GM21526 (cell line): ENCODE data around the gene AKAP6.

Experiments used
- ATAC-seq: cut with Tn5 transposase; IDR thresholded peaks from one replicate; pipeline ENCODE4 v1.9.1; 2021; ENCODE audit warnings: moderate library complexity; ENCODE audit not compliant: unreplicated experiment, low FRiP score

AKAP6 gene

GRCh38 chr14:32473464-32473855 is 144.4 kb downstream of the AKAP6 start:
- no peak for ATAC-seq

GRCh38 chr14:32474478-32475195 is 145.5 kb downstream of the AKAP6 start:
- no peak for ATAC-seq

GRCh38 chr14:32476532-32476931 is 147.4 kb downstream of the AKAP6 start:
- no peak for ATAC-seq

DNA sequence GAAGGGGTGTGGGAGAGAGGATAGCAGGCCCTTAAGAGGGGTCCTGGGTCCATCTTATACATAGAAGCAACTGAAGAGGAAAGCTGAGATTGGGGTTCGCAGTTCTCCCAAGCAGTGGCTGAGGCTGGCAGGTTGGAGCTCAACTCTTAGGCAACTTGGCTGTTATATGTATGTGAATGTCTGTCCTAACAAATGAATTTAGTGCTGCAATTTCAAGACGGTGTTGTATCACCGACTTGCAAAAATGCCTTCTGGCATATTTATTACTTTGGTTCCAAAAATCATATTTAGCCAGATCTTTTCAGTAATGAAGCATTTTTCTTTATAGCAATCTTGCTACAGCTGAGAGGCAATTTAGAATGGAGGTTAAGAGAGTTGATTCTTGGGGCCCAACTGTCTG is 148.3 kb downstream of the AKAP6 start:
- no peak for ATAC-seq

DNA sequence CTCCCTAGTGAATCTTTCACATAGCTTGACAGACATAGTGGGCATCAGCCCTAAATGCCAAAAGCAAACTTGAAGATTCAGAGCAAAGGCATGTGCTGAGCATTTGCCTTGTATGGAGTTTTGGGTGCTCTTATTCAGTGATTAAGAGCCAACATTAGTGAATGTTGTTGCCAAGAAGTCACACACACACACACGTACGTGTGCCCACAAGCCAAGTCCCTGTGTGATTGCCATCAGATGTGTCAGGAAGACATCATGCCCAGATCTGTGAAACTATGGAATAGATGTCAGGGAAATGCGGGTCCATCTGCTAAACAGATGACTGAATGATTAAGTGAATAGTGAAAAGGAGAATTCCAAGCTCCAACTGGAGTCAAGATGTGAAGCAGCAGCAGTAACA is 149.0 kb downstream of the AKAP6 start:
- ATAC-seq: no peak

- ATAC-seq: no peak
These were observed 151.2 kb downstream of the AKAP6 start for GRCh38 chr14:32480337-32480736.

DNA sequence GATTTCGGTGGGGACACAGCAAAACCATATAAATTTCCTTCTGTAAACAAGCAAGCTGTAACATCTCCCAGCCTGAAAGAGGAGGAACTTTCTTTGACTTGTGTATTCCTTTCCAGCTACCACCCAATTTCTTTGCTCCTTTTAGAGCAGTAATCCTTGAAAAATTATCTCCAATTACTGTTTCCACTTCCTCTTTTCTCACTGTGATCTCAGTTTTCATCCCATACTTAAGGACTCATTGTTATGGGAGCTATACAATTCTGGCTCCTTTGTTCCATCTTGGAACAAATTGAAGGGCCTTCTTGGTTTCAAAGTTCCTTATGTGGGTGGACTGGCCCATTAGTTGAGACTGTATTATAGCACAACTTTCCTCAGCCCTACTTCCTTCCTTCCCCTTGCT is 152.6 kb downstream of the AKAP6 start:
- no peak for ATAC-seq

- no peak for ATAC-seq
These were observed 162.4 kb downstream of the AKAP6 start for GRCh38 chr14:32491416-32492016.

GRCh38 chr14:32492457-32492856 is 163.4 kb downstream of the AKAP6 start:
- no peak for ATAC-seq

DNA sequence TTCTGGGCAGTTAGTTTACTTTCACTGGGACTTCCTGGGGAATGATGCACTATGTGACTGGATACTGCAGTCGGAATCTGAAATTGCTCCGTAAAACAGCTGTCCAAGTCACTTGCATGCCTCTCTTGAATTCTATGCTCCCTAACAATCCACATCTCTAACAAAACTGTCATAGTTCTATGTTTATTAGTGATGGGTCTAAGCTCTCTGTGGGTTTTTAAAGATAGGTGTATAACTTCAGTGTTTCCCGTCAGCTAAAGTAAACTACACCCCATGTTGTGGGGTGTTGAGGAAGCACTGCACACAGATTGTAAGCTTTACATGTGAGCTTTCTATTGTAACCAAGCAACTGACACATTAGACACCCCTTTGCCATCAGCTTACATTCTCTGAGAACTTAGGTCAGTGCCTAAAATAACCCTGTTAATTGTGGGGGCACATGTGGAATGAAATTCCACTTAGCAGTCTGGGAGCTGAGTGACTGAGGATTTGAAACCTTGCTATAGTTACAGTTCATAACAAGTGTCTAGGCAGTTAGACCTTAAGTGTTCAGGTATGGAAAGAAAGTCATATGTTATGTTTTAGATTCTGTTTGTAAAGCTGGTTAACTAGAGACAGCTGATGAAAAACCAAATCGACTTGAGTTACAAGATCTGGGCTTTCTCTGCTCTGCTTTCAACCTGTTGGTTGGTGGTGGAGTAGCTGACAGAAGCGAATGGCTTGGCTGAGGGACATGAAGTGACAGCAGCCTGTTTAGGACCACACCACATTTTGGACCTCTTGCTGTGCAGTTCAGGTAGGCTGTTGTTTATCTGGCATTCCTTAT is 165.7 kb downstream of the AKAP6 start:
- no peak for ATAC-seq

- ATAC-seq: no peak
These were observed 166.3 kb downstream of the AKAP6 start for GRCh38 chr14:32495435-32495734.

DNA sequence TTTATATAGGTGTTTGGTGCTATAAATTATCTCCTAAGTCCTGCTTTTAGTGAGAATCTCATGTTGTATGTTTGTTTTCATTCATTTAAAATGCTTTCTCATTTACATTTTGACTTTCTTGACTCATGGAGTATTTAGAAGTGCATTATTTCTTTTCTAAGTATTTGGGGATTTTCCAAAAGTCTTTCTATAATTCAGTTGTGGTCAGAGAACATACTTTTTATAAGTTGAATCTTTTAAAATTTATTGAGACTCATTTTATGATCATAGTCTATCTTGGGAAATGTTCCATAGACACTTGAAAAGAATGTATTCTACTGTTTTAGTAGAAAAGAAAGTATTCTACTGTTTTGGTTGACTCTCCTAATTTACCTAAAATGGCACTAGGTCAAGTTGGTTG is 168.2 kb downstream of the AKAP6 start:
- ATAC-seq: no peak

- no peak for ATAC-seq
These were observed 178.2 kb downstream of the AKAP6 start for GRCh38 chr14:32507029-32507984.

DNA sequence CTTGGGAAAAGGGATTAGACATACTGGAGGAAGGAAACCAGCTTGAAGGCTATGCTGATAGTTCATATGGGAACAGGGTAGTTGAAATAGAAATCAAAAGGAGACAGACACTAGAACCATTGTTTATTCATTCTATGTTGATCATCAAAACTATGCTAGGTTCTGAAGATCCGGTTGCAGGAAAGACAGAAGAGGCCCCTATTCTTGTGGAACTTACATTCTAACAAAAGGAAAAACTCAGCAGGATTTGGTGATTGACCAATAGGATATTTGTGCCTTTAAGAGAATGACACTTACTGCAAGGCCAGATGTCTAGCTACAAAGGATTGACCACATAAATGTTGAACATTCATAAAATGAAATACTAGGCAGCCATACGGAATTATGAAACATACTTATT is 179.2 kb downstream of the AKAP6 start:
- ATAC-seq: no peak

DNA sequence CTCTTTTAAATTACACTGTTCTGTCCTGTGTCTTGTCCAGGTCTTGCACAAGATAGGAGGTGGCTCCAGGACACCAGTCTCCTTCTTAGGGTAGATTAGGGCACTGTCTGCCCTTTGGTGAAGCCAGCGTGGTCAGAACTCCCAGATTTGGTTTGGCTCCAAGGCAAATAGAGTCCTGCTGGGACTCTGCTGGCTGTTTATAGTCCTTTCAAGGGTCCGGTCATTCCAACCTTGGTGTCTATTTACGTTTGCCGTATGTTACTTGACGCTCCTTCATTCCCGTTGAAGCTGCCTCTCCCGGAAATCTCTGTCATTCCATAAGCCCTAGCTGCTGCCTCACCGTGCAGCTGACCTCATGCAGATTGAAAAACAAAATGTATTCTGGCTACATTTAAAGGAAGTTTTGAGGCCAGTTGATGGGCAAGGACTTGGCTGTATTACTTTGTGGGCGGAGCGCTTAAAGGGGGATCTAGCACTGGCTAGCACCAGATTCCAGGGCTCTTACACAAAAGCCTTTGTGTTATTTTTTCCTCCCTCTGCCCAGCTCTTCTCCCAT is 180.6 kb downstream of the AKAP6 start:
- no peak for ATAC-seq

- no peak for ATAC-seq
These were observed 181.7 kb downstream of the AKAP6 start for GRCh38 chr14:32510815-32511214.

- ATAC-seq: no peak
These were observed 183.2 kb downstream of the AKAP6 start for GRCh38 chr14:32512348-32512747.

DNA sequence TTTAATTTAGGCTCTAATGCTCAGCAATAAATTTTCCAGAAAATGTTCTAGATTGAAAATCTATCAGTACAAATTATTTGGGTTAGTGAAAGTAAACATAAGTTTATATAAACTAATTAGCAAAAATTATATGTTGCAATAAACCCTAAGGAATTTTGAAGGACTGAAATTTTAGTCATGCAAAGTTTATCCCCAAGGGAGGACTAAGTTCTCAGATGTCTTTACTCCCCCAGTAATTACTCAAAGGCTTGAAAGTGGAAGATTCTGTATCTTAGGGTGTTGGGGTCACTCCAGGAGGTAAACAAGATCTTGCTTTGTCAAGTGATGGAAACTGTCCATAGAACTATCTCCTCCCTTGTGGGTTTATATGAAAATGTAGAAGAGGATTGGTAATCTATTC is 183.7 kb downstream of the AKAP6 start:
- no peak for ATAC-seq

GRCh38 chr14:32513571-32514009 is 184.5 kb downstream of the AKAP6 start:
- ATAC-seq: no peak

DNA sequence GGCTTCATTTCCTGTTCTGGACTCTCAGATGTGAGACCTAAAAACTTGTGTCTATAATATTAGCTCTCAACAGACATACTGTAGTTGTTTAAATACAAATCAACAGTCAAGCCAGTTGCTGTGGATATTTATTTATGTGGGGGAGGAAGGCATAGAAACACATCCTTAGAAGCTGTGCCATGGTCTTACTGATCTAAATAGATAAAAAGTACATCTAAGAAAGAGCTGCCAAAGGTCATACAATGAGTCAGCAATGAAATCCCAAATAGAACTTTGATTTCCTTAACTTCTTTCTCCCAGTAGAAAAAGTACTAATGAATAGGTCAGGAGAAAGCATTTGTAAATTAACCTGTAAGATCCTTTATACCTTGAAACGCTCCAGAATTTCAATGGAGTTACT is 185.1 kb downstream of the AKAP6 start:
- no peak for ATAC-seq
